GM23338 (cell line): ENCODE data around the gene SELENOM. TPM values are rescaled to one million over a fixed set of nuclear protein-coding genes. Genes with fewer than 3 reads are reported as not detected.

Experiments
- ATAC-seq: fragments of 200-7000 bp; cut with Tn5 transposase; 3 replicates; pipeline ENCODE4 v1.9.1; 2020
- DNase-seq: peaks from one replicate; pipeline ENCODE4 v3.0.0-alpha.2; 2015; ENCODE audit warnings: low spot score
- H2AFZ ChIP-seq: fragments of 200-600 bp; sonication (generic); 2 replicates; pipeline ENCODE4 v1.8.0; 2016; ENCODE audit warnings: antibody characterized with exemption, mild to moderate bottlenecking, moderate library complexity
- H3F3A ChIP-seq: fragments of 200-600 bp; sonication (generic); replicated peaks from 2 replicates; pipeline ENCODE4 v1.8.0; 2017; ENCODE audit warnings: antibody characterized with exemption, mixed run types, low read depth
- H3K27ac ChIP-seq: fragments of 200-600 bp; sonication (generic); 2 replicates; pipeline ENCODE4 v1.6.1; 2016; ENCODE audit warnings: low read depth
- H3K27me3 ChIP-seq: fragments of 200-600 bp; sonication (generic); 2 replicates; pipeline ENCODE4 v1.8.0; 2016; ENCODE audit warnings: mild to moderate bottlenecking, mixed run types, moderate library complexity; ENCODE audit not compliant: insufficient read depth
- H3K36me3 ChIP-seq: fragments of 200-600 bp; sonication (generic); 2 replicates; pipeline ENCODE4 v1.8.0; 2016; ENCODE audit warnings: mild to moderate bottlenecking; ENCODE audit not compliant: insufficient read depth
- H3K4me1 ChIP-seq: fragments of 200-600 bp; sonication (generic); 2 replicates; pipeline ENCODE4 v1.8.0; 2016; ENCODE audit warnings: mild to moderate bottlenecking, moderate library complexity; ENCODE audit not compliant: insufficient read depth
- H3K4me2 ChIP-seq: fragments of 200-600 bp; sonication (generic); 2 replicates; pipeline ENCODE4 v1.7.1; 2017; ENCODE audit warnings: mixed run types
- H3K4me3 ChIP-seq: fragments of 200-600 bp; sonication (generic); 2 replicates; pipeline ENCODE4 v1.6.1; 2016; ENCODE audit warnings: mixed run types
- H3K79me2 ChIP-seq: fragments of 200-600 bp; sonication (generic); replicated peaks from 2 replicates; pipeline ENCODE4 v1.8.0; 2017; ENCODE audit warnings: mild to moderate bottlenecking; ENCODE audit not compliant: insufficient read depth
- H3K9me2 ChIP-seq: fragments of 200-600 bp; sonication (generic); 2 replicates; pipeline ENCODE4 v1.8.0; 2017; ENCODE audit not compliant: insufficient read depth
- H4K20me1 ChIP-seq: fragments of 200-600 bp; sonication (generic); replicated peaks from 2 replicates; pipeline ENCODE4 v1.8.0; 2017; ENCODE audit warnings: mild to moderate bottlenecking; ENCODE audit not compliant: insufficient read depth
- H3K27ac Mint-ChIP-seq: 2 replicates; pipeline ENCODE4 v1.8.0; 2020; ENCODE audit warnings: inconsistent platforms, mild to moderate bottlenecking, moderate library complexity, mixed read lengths
- H3K27me3 Mint-ChIP-seq: 3 replicates; pipeline ENCODE4 v1.8.0; 2022; ENCODE audit warnings: low read depth, mild to moderate bottlenecking, moderate library complexity, mixed read lengths, inconsistent platforms; ENCODE audit not compliant: insufficient read depth, poor library complexity
- H3K36me3 Mint-ChIP-seq: 3 replicates; pipeline ENCODE4 v1.8.0; 2021; ENCODE audit warnings: low read depth, mild to moderate bottlenecking, inconsistent platforms, moderate library complexity, mixed read lengths
- H3K4me1 Mint-ChIP-seq: 3 replicates; pipeline ENCODE4 v1.8.0; 2020; ENCODE audit warnings: mild to moderate bottlenecking, inconsistent platforms, mixed read lengths
- H3K4me3 Mint-ChIP-seq: 3 replicates; pipeline ENCODE4 v1.8.0; 2021; ENCODE audit warnings: moderate library complexity, mild to moderate bottlenecking, inconsistent platforms, mixed read lengths
- H3K9me3 Mint-ChIP-seq: 3 replicates; pipeline ENCODE4 v1.8.0; 2020; ENCODE audit warnings: moderate library complexity, mild to moderate bottlenecking, inconsistent platforms, mixed read lengths
- CREB1 ChIP-seq: fragments of 250-450 bp; sonication (Bioruptor Pico); IDR thresholded peaks from 2 replicates; pipeline ENCODE4 v1.5.0; 2020; ENCODE audit warnings: low read depth, mild to moderate bottlenecking, moderate library complexity
- CTCF ChIP-seq, 2 experiments: fragments of 200-600 bp in 1 of 2; sonication (generic) in 1 of 2; conservative IDR thresholded peaks; 2 replicates each; pipeline versions ENCODE4 v1.5.1 to v1.6.1; 2016 to 2017; ENCODE audit warnings: antibody characterized with exemption in 2 of 2, low read depth in 2 of 2, mild to moderate bottlenecking in 2 of 2, moderate library complexity in 1 of 2
- ETS1 ChIP-seq: IDR thresholded peaks from 2 replicates; pipeline ENCODE4 v1.6.1; 2016; ENCODE audit warnings: antibody characterized with exemption
- EZH2 ChIP-seq: fragments of 200-600 bp; sonication (generic); IDR thresholded peaks from one replicate; pipeline ENCODE4 v1.8.0; 2017; ENCODE audit warnings: antibody characterized with exemption, mild to moderate bottlenecking, low read depth; ENCODE audit not compliant: unreplicated experiment
- EZH2phosphoT487 ChIP-seq: fragments of 200-600 bp; sonication (generic); IDR thresholded peaks from one replicate; pipeline ENCODE4 v1.8.1; 2018; ENCODE audit warnings: antibody characterized with exemption; ENCODE audit not compliant: unreplicated experiment
- JUNB ChIP-seq: IDR thresholded peaks from one replicate; pipeline ENCODE4 v1.6.1; 2016; ENCODE audit warnings: antibody characterized with exemption; ENCODE audit not compliant: unreplicated experiment
- POLR2AphosphoS5 ChIP-seq: IDR thresholded peaks from 2 replicates; pipeline ENCODE4 v1.6.1; 2016; ENCODE audit warnings: antibody characterized with exemption, low read depth
- REST ChIP-seq: IDR thresholded peaks from one replicate; pipeline ENCODE4 v1.6.1; 2018; ENCODE audit warnings: antibody characterized with exemption; ENCODE audit not compliant: unreplicated experiment
- STAT1 ChIP-seq: IDR thresholded peaks from one replicate; pipeline ENCODE4 v1.6.1; 2016; ENCODE audit warnings: antibody characterized with exemption; ENCODE audit not compliant: unreplicated experiment
- ZNF114 ChIP-seq: fragments of 250-450 bp; sonication (Bioruptor Pico); IDR thresholded peaks from 2 replicates; pipeline ENCODE4 v1.5.0; 2020; ENCODE audit warnings: mild to moderate bottlenecking, moderate library complexity
- ZNF331 ChIP-seq: fragments of 250-450 bp; sonication (Bioruptor Pico); IDR thresholded peaks from 2 replicates; pipeline ENCODE4 v1.5.0; 2020; ENCODE audit warnings: low read depth, mild to moderate bottlenecking, moderate library complexity
- polyA plus RNA-seq: library from polyadenylated mRNA; unstranded; fragments of >200 nt; fragmentation: Nextera tagmentation; extraction: Ambion mirVana; gene quantifications from 2 replicates; pipeline ENCODE4 v1.2.1, GENCODE V29; 2016
- total RNA-seq: library from RNA; depleted of rRNA; stranded (reverse); fragments of >200 nt; shearing (Covaris generic); gene quantifications from 2 replicates; pipeline ENCODE4 v1.2.3, GENCODE V29; 2014

SELENOM gene
- total and polyA plus RNA-seq, 2 experiments from 2014 or later, result 44.9 to 50.8 TPM

- H3K4me1 ChIP-seq, result peaks cover 11% of the 10 kb centered on the region; the same call in 1 of the 2 replicates
- Mint-ChIP-seq H3K4me3 (no peak overlapping the region), H3K27ac (no peak overlapping the region), H3K9me3 (no peaks in the 10 kb centered on the region), H3K4me1 (peaks cover 14% of the 10 kb centered on the region), H3K27me3 (peaks cover 14% of the 10 kb centered on the region), H3K36me3 (peaks cover 3% of the 10 kb centered on the region; the same call in 1 of the 3 replicates)
- no peaks in the 10 kb centered on the region for H3F3A ChIP-seq
- no peaks in the 10 kb centered on the region for H3K36me3 ChIP-seq
- H3K79me2 ChIP-seq, result no peaks in the 10 kb centered on the region
- H3K27me3 ChIP-seq, result no peaks in the 10 kb centered on the region
- H3K9me2 ChIP-seq, result no peaks in the 10 kb centered on the region
- H3K4me2 ChIP-seq, result peak overlapping the region; percentile 63
- no peak overlapping the region for H3K27ac ChIP-seq
- DNase-seq (no peak), ATAC-seq (no peak)
- H2AFZ ChIP-seq, result no peak overlapping the region
- H3K4me3 ChIP-seq, result peak overlapping the region; percentile 49; the same call in 1 of the 2 replicates
- TF ChIP-seq POLR2AphosphoS5 (no peak), CTCF (conservative IDR thresholded peaks at IDR 0.05; ENCODE audit: low read depth in 2 of 2) (no peak), EZH2phosphoT487 (no peak), ZNF114 (no peak), CREB1 (CRISPR knock-in tag) (no peak), STAT1 (no peak), JUNB (no peak), ETS1 (no peak), EZH2 (no peak), ZNF331 (CRISPR knock-in tag) (no peak), REST (no peak)
- no peaks in the 10 kb centered on the region for H4K20me1 ChIP-seq
Observed at GRCh38 chr22:31128156-31128555, 20.8 kb upstream of the SELENOM start.
